MCF 10A (cell line): Measurements from ENCODE around the gene AGAP1. TPM values are rescaled to one million over a fixed set of nuclear protein-coding genes. Genes with fewer than 3 reads are reported as not detected.

ENCODE experiments used
- BruUV-seq: library from RNA; stranded (reverse); fragments of 400-500 nt; replicated peaks from 2 replicates; lab custom pipeline; 2021; lab: Mats Ljungman, UMichigan
- CTCF ChIA-PET: fragments of 300-600 bp; sonication (Branson Sonifier 250); formaldehyde crosslinking; extraction: SDS; loops from one replicate; lab custom pipeline; 2021; ENCODE audit warnings: antibody characterized with exemption, inconsistent platforms; lab: Yijun Ruan, JAX
- POLR2A ChIA-PET: fragments of 300-600, 350-650 bp; sonication (Branson Sonifier 250); formaldehyde crosslinking; extraction: SDS; loops from one replicate; lab custom pipeline; 2020; ENCODE audit warnings: antibody characterized with exemption, inconsistent platforms; lab: Yijun Ruan, JAX
- DNase-seq: peaks from one replicate; pipeline ENCODE4 v3.0.0-alpha.2; 2018; ENCODE audit not compliant: unreplicated experiment
- H3K27ac Mint-ChIP-seq: one replicate; pipeline ENCODE4 v1.8.0; 2022; ENCODE audit warnings: mild to moderate bottlenecking, low read depth, mixed read lengths; ENCODE audit not compliant: unreplicated experiment
- H3K27me3 Mint-ChIP-seq: one replicate; pipeline ENCODE4 v1.8.0; 2022; ENCODE audit warnings: mixed read lengths; ENCODE audit not compliant: insufficient read depth, unreplicated experiment
- H3K36me3 Mint-ChIP-seq: one replicate; pipeline ENCODE4 v1.8.0; 2022; ENCODE audit warnings: mild to moderate bottlenecking, moderate library complexity, mixed read lengths; ENCODE audit not compliant: insufficient read depth, unreplicated experiment
- H3K4me1 Mint-ChIP-seq: one replicate; pipeline ENCODE4 v1.8.0; 2022; ENCODE audit warnings: mixed read lengths; ENCODE audit not compliant: insufficient read depth, unreplicated experiment
- H3K4me3 Mint-ChIP-seq: one replicate; pipeline ENCODE4 v1.8.0; 2022; ENCODE audit warnings: mild to moderate bottlenecking, moderate library complexity, mixed read lengths; ENCODE audit not compliant: unreplicated experiment
- H3K9me3 Mint-ChIP-seq: one replicate; pipeline ENCODE4 v1.8.0; 2022; ENCODE audit warnings: mixed read lengths; ENCODE audit not compliant: unreplicated experiment
- CTCF ChIP-seq: fragments of 200-600 bp; IDR thresholded peaks from one replicate; pipeline ENCODE4 v1.8.0; 2022; ENCODE audit warnings: antibody characterized with exemption, mild to moderate bottlenecking; ENCODE audit not compliant: unreplicated experiment
- intact Hi-C: fragments of 100-400 bp; cut with micrococcal nuclease; formaldehyde crosslinking; loops from 2 replicates; pipeline ENCODE4 v1.14.1; 2022
- total RNA-seq: library from RNA; stranded (reverse); gene quantifications from 2 replicates; pipeline ENCODE4 v1.2.3, GENCODE V29; 2022

AGAP1 gene
- total RNA-seq, 1 experiment from 2014 or later, result 41.3 TPM

- POLR2A ChIA-PET, result no interaction called here
- TF ChIP-seq CTCF, result no peak
Observed at GRCh38 chr2:235447210-235447609, 46.6 kb upstream of the AGAP1 start.

GRCh38 chr2:235449568-235449967 lies 44.3 kb upstream of the AGAP1 start:
- Mint-ChIP-seq H3K4me3 (no peak overlapping the region), H3K9me3 (no peaks in the 10 kb centered on the region), H3K4me1 (peaks cover under 1% of the 10 kb centered on the region), H3K27me3 (peaks cover 33% of the 10 kb centered on the region), H3K36me3 (no peaks in the 10 kb centered on the region), H3K27ac (no peak overlapping the region)
- CTCF ChIA-PET, result no interaction called here
- BruUV-seq, result no TSS peak
- no peak for TF ChIP-seq CTCF
- intact Hi-C loops, result no loop called here
- DNase-seq, result no peak
- POLR2A ChIA-PET, result interaction anchor here (1.1 kb wide), 1 partner anchor 9 kb away, joined by 3 read pairs; no protein-coding TSS in a partner anchor

More at GRCh38 chr2:235447210-235447609, 46.6 kb upstream of the AGAP1 start:
- BruUV-seq, result no TSS peak
- H3K4me1 Mint-ChIP-seq, result peaks cover 7% of the 10 kb centered on the region
- intact Hi-C loops, result no loop called here
- no peaks in the 10 kb centered on the region for H3K9me3 Mint-ChIP-seq
- H3K27ac Mint-ChIP-seq, result no peak overlapping the region
- CTCF ChIA-PET, result interaction anchor here (0.9 kb wide), 1 partner anchor 145 kb away, joined by 6 read pairs; no protein-coding TSS in a partner anchor
- DNase-seq, result no peak
- H3K27me3 Mint-ChIP-seq, result peaks cover 33% of the 10 kb centered on the region
- H3K4me3 Mint-ChIP-seq, result no peak overlapping the region
- peaks cover 4% of the 10 kb centered on the region for H3K36me3 Mint-ChIP-seq

- Mint-ChIP-seq H3K4me1 (peaks cover 1% of the 10 kb centered on the region), H3K27ac (no peak overlapping the region), H3K36me3 (no peaks in the 10 kb centered on the region), H3K4me3 (no peak overlapping the region), H3K9me3 (no peaks in the 10 kb centered on the region), H3K27me3 (peaks cover 27% of the 10 kb centered on the region)
- no peak for TF ChIP-seq CTCF
- intact Hi-C loops, result no loop called here
- ChIA-PET POLR2A (no interaction called here), CTCF (interaction anchor here (0.9 kb wide), 1 partner anchor 292 kb away, joined by 3 read pairs; no protein-coding TSS in a partner anchor)
- DNase-seq, result no peak
- no TSS peak for BruUV-seq
Observed at GRCh38 chr2:235453605-235454151, 40.2 kb upstream of the AGAP1 start.

GRCh38 chr2:235458839-235459273 lies 35.0 kb upstream of the AGAP1 start:
- no peaks in the 10 kb centered on the region for H3K36me3 Mint-ChIP-seq
- no peak overlapping the region for H3K27ac Mint-ChIP-seq
- BruUV-seq, result no TSS peak
- peaks cover 22% of the 10 kb centered on the region for H3K27me3 Mint-ChIP-seq
- no peak overlapping the region for H3K4me3 Mint-ChIP-seq
- H3K4me1 Mint-ChIP-seq, result peaks cover 8% of the 10 kb centered on the region
- intact Hi-C loops, result no loop called here
- CTCF ChIA-PET, result interaction anchor here (0.6 to 1.4 kb wide), 4 partner anchors 93 to 307 kb away, joined by 3 to 5 read pairs (median 4); no protein-coding TSS in a partner anchor
- POLR2A ChIA-PET, result interaction anchor here (1.2 kb wide), 1 partner anchor 9 kb away, joined by 3 read pairs; no protein-coding TSS in a partner anchor
- H3K9me3 Mint-ChIP-seq, result no peaks in the 10 kb centered on the region
- peak; percentile 78 for DNase-seq
- TF ChIP-seq CTCF, result no peak
